AG04450 (cell line): Measurements from ENCODE around the gene PDIA5. TPM values are rescaled to one million over a fixed set of nuclear protein-coding genes. Genes with fewer than 3 reads are reported as not detected.
A peak's percentile ranks its signal among the peaks of the same experiment; 100 is the strongest.

Experiments
- CTCF ChIA-PET: fragments of 300-600, 350-600 bp; formaldehyde crosslinking; extraction: SDS; loops from one replicate; lab custom pipeline; 2022; ENCODE audit warnings: antibody characterized with exemption, inconsistent platforms; lab: Charles Lee
- POLR2A ChIA-PET: fragments of 350-600 bp; formaldehyde crosslinking; extraction: SDS; loops from one replicate; lab custom pipeline; 2021; ENCODE audit warnings: antibody characterized with exemption, inconsistent platforms; lab: Yijun Ruan, JAX
- DNase-seq: peaks from one replicate; pipeline ENCODE4 v3.0.0-alpha.2; 2011; ENCODE audit warnings: low read depth, low spot score
- H3K27ac ChIP-seq: one replicate; pipeline ENCODE4 v1.5.1; 2012; ENCODE audit warnings: low read depth, low read length, control low read depth
- H3K27me3 ChIP-seq: one replicate; pipeline ENCODE4 v1.6.0; 2012; ENCODE audit warnings: low read length; ENCODE audit not compliant: control insufficient read depth, insufficient read depth
- H3K4me3 ChIP-seq: 2 replicates; pipeline ENCODE4 v1.5.1; 2011; ENCODE audit warnings: mild to moderate bottlenecking, low read depth, low read length, control low read depth
- H3K9me3 ChIP-seq: 2 replicates; pipeline ENCODE4 v1.5.1; 2012; ENCODE audit warnings: low read length; ENCODE audit not compliant: control insufficient read depth, insufficient read depth
- CTCF ChIP-seq: IDR thresholded peaks from 2 replicates; pipeline ENCODE4 v1.5.1; 2011; ENCODE audit warnings: low read depth, low read length, control low read depth, inconsistent platforms
- polyA plus RNA-seq: library from polyadenylated mRNA; depleted of rRNA; stranded (reverse); fragments of >200 nt; gene quantifications from 2 replicates; pipeline ENCODE4 v1.2.3, GENCODE V29; 2011

Gene PDIA5
- polyA plus RNA-seq, 1 experiment = 33.1 TPM

- no peak overlapping the region for H3K27ac ChIP-seq
Observed at GRCh38 chr3:123082370-123083065, 15.7 kb downstream of the PDIA5 start.

GRCh38 chr3:123083383-123084124, 16.7 kb downstream of the PDIA5 start:
- Histone ChIP-seq H3K4me3 (no peak overlapping the region), H3K27ac (peak overlapping the region; percentile 31), H3K27me3 (no peaks in the 10 kb centered on the region), H3K9me3 (no peaks in the 10 kb centered on the region)
- ChIA-PET CTCF (no interaction called here), POLR2A (no interaction called here)
- DNase-seq = no peak
- TF ChIP-seq CTCF = no peak

More at GRCh38 chr3:123082370-123083065, 15.7 kb downstream of the PDIA5 start:
- DNase-seq = no peak
- Histone ChIP-seq H3K4me3 (no peak overlapping the region), H3K9me3 (no peaks in the 10 kb centered on the region), H3K27me3 (no peaks in the 10 kb centered on the region)
- ChIA-PET POLR2A (no interaction called here), CTCF (no interaction called here)
- no peak for TF ChIP-seq CTCF

GRCh38 chr3:123084192-123084591, 17.4 kb downstream of the PDIA5 start:
- CTCF ChIA-PET = no interaction called here
- no peaks in the 10 kb centered on the region for H3K27me3 ChIP-seq
- H3K9me3 ChIP-seq = no peaks in the 10 kb centered on the region
- POLR2A ChIA-PET = no interaction called here
- no peak for DNase-seq
- H3K4me3 ChIP-seq = no peak overlapping the region
- no peak overlapping the region for H3K27ac ChIP-seq
- TF ChIP-seq CTCF = no peak

- CTCF ChIA-PET = interaction anchor here (0.7 kb wide), 1 partner anchor 18 kb away, joined by 4 read pairs; the partner anchor contains the start of gene PDIA5
- Histone ChIP-seq H3K9me3 (no peaks in the 10 kb centered on the region), H3K4me3 (no peak overlapping the region), H3K27me3 (no peaks in the 10 kb centered on the region), H3K27ac (no peak overlapping the region)
- TF ChIP-seq CTCF = no peak
- DNase-seq = no peak
- POLR2A ChIA-PET = no interaction called here
Observed at GRCh38 chr3:123084738-123085237, 18.0 kb downstream of the PDIA5 start.
